Kidney glomerular epithelial cell (primary cell): ENCODE data around the gene FUCA1.
A peak's percentile ranks its signal among the peaks of the same experiment; 100 is the strongest.
"Not testable (repeated sequence)": the region's sequence is repeated elsewhere in the genome, so short reads cannot be mapped to it uniquely, and the experiment has no call there.

Experiments used
- DNase-seq: peaks from one replicate; lab custom pipeline; 2025; lab: John Stamatoyannopoulos, UW

Gene FUCA1

DNA sequence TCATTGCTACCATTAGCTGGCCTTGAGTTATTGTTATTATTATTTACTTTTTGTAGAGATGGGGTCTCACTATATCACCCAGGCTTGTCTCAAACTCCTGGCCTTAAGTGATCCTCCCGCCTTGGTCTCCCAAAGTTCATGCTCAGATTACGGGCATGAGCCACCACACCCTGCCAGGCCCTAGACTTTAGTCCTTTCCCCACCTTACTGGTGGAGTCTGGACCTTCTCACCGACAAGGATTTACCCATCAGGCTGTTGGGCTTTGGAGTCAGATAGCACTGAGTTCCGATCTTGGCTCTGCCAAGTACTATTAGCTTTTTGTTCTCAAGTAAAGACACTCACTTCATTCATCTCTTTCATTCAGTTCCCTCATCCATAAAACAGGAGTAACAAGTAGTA is 27.9 kb upstream of the FUCA1 start:
- no peak for DNase-seq

DNA sequence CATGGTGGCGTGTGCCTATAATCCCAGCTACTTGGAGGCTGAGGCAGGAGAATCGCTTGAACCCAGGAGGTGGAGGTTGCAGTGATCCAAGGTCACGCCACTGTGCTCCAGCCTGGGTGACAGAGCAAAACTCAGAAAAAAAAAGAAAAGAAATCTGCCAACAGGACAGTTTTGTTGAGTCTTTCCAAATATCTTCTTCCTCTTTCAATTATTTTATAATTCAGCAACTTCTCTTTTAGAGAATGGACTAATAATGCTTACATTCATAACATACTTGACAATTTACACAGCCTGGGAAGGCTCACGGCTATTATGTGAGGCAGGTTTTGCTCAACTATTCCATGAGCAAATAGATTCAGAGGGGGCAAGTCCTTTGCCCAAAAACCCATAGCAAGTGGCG is 27.0 kb upstream of the FUCA1 start:
- no peak for DNase-seq

DNA sequence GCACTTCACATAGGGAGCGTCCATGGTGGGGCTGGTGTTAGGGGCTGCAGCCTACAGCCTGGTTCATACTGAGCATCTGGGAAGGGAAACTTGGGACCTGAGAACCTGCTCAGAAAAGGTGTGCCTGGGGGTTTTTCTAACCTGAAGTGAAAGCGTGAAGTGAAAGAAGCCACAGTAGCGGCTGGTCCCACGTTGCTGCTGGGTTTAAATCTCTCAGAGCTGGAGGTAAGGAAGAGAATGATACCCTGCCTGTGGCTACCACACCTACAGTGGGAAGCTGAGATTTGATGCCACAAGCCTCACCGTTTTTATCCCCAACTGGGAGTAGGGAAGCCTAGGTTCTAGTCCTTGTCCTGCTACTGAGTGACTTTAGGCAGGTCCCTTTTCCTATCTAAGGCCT is 21.0 kb upstream of the FUCA1 start:
- no peak for DNase-seq

DNA sequence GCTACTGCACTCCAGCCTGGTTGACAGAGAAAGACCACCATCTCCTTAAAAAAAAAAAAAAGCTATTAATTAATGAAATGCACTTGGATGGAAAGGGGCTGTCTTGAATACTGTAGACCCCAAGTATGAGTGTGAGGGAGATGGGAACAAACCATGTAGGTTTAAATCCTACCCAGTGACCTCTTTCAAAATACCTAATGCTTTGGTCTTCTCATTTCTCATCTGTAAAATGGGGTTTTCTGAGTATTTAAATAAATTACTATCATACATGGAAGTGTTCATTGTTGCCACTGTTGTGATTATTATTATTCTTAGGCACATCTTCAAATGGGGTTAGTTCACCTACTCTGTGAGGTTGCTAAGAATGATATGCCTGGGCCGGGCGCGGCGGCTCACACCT is 17.1 kb upstream of the FUCA1 start:
- no peak for DNase-seq

DNA sequence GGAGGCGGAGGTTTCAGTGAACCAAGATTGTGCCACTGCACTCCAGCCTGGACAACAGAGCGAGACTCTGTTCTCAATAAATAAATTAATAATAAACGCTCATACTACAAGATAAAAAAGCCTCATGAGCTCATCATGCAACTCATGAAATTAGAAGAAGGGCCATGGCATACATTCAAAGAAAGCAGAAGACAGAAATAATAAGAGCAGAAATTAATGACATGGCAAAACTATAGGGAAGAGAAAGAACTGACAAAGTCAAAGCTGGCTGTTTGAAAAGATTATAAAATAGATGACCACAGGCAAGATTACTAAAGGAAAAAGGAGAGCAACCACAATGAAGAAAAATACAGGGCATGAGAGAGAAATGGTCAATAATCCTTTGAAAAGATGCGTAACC is 14.7 kb upstream of the FUCA1 start:
- no peak for DNase-seq

DNA sequence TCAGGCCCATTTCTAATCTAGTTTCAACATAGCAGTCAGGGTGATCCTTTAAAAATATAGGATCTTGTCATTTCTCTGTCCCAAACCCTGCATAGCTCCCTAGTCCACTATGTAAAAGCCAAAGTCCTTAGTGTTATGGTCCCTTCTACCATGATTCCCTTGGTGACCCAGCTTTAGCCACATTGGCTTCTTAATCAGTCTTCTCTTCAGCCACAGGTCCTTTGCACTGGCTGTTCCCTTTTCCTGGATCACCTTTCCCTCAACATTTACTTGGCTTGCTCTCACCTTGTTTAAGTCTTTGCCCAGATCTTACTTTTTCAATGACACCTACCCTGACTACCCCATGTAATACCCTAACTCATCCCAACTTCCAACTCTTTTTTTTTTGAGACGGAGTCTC is 11.7 kb upstream of the FUCA1 start:
- DNase-seq: no peak

DNA sequence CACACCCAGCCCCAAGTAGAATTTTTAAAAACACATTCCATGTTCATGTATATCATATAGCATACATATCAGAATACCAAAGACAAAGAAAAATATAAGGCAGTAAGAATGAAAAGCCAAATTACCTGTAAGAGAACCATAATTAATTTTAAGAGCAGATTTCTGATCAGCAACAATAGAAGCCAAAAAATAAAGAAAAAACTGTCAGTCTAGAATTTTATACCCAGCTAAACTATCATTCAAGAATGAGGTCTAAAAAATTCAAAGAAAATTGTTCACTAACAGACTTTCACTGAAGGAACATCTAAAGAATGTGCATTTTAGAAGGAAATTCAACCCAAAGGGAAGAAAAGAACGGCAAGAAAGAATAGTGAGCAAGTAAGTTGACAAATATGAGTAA is 10.6 kb upstream of the FUCA1 start:
- DNase-seq: no peak

DNA sequence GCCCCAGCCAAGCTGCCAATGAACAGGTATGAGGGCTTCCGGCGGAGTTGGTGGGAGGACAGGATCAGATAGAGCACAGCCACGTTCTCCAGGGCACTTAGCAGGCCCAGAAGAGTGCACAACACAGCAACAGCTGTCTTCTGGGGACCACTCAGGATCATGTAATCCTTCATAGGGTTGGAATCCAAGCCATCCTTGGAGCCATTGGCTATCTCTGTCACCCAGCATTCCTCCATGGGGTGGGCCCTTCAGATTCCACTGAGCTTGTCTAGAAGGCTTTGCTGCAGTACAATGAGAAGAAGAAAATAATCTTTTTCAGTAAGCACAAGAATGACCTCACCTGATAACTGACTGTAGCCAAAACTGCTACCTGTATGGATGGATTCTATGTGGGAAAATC is 7.3 kb upstream of the FUCA1 start:
- no peak for DNase-seq

DNA sequence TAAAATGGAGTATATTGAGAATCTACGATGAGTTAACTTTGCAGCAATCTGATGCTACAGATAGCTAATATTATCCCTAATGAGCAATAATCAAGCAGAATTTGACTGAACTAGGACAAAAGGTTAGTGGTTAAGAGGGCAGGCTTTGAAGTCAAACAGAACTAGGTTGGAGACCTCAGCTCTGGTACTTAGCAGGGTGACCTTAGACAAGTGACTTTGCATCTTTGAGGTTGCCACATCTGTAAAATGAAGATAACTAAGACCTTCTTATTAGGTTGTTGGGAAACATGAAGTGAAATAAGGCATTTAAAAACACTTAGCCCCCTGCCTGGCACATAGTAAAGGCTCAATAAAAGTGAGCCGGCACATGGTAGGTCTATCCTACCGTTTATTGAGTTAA is 4.3 kb upstream of the FUCA1 start:
- no peak for DNase-seq

DNA sequence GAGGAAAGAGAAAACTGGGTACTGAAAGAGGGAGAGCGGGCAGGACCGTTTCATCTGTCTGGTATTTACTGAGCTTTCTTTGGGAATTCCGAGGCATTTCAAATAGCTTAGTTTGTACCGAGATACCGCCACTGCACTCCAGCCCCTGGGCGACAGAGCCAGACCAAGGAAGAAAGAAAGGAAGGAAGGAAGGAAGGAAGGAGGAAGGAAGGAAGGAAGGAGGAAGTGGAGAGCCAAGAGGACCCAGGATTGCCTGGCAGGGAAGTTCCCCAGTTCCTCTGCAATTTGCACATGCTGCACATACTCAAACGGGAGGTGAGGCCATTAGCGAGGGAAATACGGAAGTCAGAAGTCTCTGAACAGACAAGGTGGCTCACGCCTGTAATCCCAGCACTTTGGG is 961 bp upstream of the FUCA1 start:
- no peak for DNase-seq

DNA sequence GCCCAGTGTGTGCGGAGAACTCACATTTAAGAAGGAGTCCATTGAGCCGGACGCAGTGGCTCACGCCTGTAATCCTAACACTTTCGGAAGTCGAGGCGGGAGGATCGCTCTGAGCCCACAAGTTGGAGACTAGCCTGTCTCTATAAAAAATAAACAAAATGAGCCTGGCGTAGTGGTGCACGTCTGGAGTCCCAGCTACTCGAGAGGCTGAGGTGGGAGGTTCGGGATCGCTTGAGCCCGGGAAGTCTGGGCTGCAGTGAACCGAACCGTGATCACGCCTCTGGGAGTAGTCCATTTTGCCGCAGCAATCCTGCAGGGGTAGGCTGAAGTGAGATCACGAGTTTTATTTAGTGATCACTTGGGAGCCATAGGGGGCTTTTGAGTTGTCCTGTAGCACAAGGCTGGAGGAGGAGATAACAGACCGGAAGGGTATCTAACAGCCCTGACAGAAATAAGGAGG is 497 bp upstream of the FUCA1 start:
- DNase-seq: no peak

DNA sequence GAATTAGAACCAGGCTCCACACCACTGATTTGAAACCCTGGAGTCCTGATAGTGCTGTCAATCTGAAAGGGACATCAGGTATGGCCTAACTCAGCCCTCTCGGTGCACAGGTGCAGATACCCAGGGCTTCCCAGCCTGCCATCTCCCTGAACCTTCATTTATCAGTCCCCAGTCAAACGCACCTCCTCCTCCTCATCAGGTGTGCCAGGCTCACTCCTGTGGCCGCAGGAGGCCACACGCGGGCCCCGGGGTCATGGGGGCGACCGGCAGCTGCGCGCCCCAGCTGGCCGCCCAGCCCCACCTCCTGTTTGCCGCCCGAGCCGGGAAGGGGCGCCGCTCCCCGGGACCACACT is 572 bp downstream of the FUCA1 start:
- DNase-seq: no peak

DNA sequence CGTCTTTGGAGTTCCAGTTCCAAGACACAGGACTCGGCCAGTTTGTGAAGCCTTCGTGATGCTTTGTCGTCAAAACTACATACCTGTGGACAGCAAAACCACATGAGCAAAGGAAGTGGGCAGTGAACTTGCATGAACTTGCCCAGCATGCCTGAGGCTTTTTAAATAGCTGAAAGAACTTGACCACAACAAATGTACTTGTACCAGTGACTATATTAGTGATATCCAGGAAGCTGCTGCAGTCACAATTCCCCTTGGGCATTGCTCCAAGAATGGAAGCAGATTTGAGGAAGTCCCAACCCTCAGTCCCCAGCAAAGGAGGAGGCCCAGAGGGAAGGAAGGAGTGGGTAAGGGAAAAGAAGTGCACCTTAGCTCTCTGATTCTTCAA is 2.6 kb downstream of the FUCA1 start:
- peak; percentile 53 for DNase-seq

DNA sequence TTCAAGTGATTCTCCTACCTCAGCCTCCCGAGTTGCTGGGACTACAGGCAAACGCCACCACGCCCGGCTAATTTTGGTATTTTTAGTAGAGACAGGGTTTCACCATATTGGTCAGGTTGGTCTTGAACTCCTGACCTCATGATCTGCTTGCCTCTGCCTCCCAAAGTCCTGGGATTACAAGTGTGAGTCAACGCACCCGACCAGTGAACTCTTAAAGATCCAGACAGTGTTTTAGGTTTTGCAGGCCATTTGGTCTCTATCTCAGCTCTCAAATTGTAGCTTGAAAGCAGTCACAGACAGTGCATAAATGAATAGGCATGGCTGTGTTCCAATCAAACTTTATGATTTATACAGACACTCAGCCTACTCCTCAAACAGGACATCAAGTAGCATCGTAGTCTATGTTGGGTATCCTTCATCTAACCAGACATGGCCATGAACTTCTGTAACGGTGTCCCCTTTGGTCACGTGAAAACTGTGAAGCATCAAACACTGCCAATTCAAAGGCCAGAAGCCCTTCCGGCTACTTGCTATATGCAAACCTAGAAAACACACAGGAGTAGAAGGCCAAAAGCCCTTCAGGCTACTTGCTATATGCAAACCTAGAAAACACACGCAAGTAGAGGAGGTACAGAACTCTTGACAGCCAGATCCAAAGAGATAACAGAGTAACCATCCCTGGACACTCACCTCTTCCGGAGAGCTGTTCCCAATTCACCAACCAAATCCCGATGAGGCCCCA is 3.1 kb downstream of the FUCA1 start:
- DNase-seq: no peak

DNA sequence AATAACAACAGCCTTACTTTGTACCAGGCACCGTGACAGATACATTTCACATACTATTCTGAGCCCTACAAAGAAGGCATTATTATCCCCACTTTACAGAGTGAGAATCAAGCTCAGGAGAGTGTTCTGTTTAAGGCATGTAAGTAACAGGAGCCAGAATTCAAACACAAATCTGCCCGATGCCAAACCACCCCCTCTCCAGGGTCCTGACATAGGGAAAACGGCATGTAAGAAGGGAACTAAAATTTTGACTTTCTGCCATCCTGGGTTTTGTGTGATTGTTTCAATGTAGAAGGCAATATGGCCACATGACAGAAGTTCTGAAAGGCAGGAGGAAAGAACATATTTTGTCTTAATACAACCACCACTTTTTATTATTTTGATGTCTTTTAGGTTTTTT is 5.5 kb downstream of the FUCA1 start:
- DNase-seq: no peak

DNA sequence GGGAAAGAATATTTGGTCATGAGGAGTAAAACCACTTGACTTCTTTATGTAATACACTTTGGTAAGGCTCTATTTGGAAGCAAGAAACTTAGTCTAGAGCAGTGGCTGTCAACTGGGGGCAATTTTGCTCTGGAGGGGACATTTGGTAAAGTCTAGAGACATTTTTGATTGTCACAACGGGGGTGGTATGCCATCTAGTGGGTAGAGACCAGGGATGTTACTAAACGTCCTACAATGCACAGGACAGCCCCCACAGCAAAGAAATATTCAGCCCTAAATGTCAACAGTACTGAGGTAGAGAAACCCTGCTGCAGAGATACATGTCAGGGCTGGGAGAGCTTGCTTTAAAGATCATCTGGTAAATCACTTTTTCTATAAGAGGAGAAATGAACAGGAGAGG is 13.5 kb downstream of the FUCA1 start:
- DNase-seq: no peak

DNA sequence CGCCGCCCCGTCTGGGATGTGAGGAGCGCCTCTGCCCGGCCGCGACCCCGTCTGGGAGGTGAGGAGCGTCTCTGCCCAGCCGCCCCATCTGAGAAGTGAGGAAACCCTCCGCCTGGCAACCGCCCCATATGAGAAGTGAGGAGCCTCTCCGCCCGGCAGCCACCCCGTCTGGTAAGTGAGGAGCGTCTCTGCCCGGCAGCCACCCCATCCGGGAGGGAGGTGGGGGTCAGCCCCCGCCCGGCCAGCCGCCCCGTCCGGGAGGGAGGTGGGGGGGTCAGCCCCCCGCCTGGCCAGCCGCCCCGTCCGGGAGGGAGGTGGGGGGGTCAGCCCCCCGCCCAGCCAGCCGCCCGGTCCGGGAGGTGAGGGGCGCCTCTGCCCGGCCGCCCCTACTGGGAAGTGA is 15.0 kb downstream of the FUCA1 start:
- not testable (repeated sequence) for DNase-seq

DNA sequence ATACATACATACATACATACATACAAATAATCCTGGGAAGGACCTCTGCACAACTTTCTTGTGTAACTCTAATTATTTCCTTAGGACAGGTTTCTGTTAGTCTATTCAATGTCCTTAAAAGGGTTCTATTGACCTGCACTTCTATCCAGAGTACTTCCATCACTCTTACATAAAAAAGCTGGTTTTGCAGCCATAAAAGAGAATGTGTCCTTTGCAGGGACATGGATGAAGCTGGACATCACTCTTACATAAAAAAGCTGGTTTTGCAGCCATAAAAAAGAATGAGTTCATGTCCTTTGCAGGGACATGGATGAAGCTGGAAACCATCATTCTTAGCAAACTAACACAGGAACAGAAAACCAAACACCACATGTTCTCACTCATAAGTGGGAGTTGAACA is 16.7 kb downstream of the FUCA1 start:
- DNase-seq: not testable (repeated sequence)

DNA sequence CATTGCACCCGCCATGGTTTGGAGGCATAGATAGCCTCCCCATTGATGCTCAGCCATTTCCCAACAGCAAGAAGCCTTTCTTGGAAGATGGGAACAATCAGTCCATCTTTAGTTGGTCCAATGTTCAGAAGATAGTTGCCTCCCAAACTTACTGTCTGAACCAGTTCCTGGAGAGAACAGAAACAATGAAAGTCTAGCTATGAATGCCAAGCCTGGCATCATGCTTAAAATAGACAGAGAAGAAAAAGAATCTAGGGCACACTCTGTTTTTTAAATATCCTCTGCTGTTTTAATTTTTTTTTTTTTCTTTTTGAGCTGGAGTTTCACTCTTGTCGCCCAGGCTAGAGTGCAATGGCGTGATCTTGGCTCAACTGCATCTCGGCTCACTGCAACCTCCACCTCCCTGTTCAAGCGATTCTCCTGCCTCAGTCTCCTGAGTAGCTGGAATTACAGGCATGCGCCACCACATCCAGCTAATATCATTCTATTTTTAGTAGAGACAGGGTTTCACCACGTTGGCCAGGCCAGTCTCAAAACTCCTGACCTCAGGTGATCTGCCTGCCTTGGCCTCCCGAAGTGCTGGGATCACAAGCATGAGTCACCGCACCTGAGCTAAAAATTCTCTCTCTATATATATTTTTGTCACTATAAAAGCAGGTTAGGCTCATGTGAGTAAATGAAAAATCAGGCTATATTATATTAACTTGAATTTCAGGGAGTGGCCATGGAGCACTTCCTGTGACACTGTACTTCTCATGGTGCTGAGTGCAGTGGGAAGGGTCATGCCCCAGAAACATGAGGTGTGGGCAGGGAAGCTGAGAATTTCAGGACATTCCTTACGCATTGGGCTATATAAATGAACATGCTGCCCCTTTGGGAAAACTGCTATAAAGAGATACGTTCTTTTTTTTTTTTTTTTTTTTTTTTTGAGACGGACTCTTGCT is 19.1 kb downstream of the FUCA1 start:
- no peak for DNase-seq

DNA sequence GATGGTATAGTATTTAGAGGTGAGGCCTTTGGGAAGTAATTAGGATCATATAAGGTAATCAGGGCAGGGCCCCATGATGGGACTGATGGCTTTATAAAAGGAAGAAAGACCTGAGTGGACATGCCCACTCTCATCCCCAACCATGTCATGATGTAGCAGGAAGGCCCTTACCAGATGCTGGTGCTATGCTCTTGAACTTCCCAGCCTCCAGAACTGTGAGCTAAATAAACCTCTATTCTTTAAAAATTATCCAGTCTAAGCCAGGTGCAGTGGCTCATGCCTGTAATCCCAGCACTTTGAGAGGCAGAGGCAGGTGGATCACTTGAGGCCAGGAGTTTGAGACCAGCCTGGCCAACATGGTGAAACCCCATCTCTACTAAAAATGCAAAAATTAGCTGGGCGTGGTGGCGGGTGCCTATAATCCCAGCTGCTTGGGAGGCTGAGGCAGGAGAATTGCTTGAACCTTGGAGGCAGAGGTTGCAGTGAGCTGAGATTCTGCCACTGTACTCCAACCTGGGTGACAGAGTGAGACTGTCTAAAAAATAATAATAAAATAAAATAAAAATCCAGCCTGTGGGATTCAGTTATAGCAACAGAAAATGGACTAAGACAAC is 20.5 kb downstream of the FUCA1 start:
- not testable (repeated sequence) for DNase-seq

DNA sequence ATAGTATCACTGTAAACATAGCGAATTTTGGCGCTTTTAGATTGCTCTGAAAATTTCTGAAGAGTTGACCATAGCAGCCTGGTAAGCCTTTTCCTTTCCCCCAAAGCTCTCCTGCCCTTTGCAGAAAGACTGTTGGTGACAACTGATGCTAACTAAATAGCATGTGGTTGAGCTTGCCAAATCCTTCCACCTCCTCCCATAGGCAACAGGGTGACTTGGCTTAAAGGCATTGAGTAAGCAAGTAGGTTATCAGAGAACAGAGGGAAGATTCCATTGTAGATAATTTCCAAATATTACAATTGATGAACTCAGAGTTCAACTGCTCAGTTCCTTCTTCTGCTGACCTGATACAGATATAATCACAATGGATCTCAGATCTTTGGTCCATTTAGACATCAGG is 22.9 kb downstream of the FUCA1 start:
- no peak for DNase-seq

DNA sequence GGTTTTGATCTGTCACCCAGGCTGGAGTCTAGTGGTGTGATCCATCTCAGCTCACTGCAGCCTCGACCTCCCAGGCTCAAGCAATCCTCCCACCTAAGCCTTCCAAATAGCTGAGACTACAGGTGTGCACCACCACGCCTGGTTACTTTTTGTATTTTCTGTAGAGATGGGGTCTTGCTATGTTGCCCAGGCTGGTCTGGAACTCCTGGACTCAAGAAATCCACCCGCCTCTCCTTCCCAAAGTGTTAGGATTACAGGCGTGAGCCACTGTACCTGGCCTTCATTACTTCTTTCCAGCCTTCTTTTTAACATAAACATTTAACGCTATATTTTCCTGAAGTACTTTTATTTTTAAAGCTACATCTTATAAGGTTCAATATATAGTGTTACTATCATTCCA is 24.4 kb downstream of the FUCA1 start:
- DNase-seq: no peak

DNA sequence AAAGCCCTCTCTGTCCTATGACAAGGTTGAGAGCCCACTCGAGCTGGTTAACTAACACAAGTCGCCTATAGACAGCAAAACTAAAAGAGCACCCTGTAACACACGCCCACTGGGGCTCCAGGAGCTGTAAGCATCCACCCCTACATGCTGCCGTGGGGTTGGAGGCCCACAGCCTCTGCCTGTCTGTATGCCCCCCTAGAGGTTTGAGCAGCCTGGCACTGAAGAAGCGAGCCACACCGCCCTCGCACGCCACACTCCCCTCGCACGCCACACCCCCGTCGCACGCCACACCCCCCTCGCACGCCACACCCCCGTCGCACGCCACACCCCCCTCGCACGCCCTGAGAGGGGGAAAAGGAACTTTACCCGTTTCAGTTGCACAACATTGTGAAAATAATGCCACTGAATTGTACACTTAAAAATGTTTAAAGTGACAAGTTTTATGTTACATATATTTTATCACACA is 29.7 kb downstream of the FUCA1 start:
- peak; percentile 18 for DNase-seq
